Immature natural killer cell (primary cell): ENCODE results near the gene TMEM120A. TPM values are rescaled to one million over a fixed set of nuclear protein-coding genes. Genes with fewer than 3 reads are reported as not detected.
"Not testable (repeated sequence)": the region's sequence is repeated elsewhere in the genome, so short reads cannot be mapped to it uniquely, and the experiment has no call there.

Source experiments
- DNase-seq, 3 donors: peaks; one replicate each; pipeline ENCODE4 v3.0.0; 2022; ENCODE audit warnings: mixed read lengths in 1 of 3
- H3K27ac Mint-ChIP-seq, 6 donors: one replicate each; pipeline ENCODE4 v1.8.0; 2020; ENCODE audit warnings: mixed read lengths in 6 of 6, mild to moderate bottlenecking in 5 of 6, inconsistent platforms in 4 of 6, moderate library complexity in 3 of 6
- H3K27me3 Mint-ChIP-seq, 3 donors: one replicate each; pipeline ENCODE4 v1.8.0; 2020 to 2021; ENCODE audit warnings: low read depth in 3 of 3, mild to moderate bottlenecking in 3 of 3, mixed read lengths in 3 of 3, moderate library complexity in 3 of 3, inconsistent platforms in 1 of 3
- H3K36me3 Mint-ChIP-seq, 3 donors: one replicate each; pipeline ENCODE4 v1.8.0; 2020; ENCODE audit warnings: mixed read lengths in 3 of 3, inconsistent platforms in 2 of 3, mild to moderate bottlenecking in 2 of 3
- H3K4me1 Mint-ChIP-seq, 2 donors: one replicate each; pipeline ENCODE4 v1.8.0; 2020; ENCODE audit warnings: inconsistent platforms in 2 of 2, mild to moderate bottlenecking in 2 of 2, mixed read lengths in 2 of 2, moderate library complexity in 1 of 2
- H3K4me3 Mint-ChIP-seq, 5 donors: one replicate each; pipeline ENCODE4 v1.8.0; 2020; ENCODE audit warnings: mild to moderate bottlenecking in 5 of 5, mixed read lengths in 5 of 5, inconsistent platforms in 3 of 5, moderate library complexity in 3 of 5
- H3K9me3 Mint-ChIP-seq, 6 donors: one replicate each; pipeline ENCODE4 v1.8.0; 2020; ENCODE audit warnings: mild to moderate bottlenecking in 6 of 6, mixed read lengths in 6 of 6, inconsistent platforms in 4 of 6, moderate library complexity in 3 of 6
- polyA plus RNA-seq, 3 donors: library from polyadenylated mRNA; unstranded; fragments of 300-500 nt; fragmentation: Illumina TruSeq; gene quantifications; one replicate each; pipeline ENCODE4 v1.2.3, GENCODE V29; 2021

The TMEM120A gene
- polyA plus RNA-seq, 3 donors from 2014 or later = 35.1 to 53.8 (median 47.6) TPM

- no peaks in the 10 kb centered on the region for H3K9me3 Mint-ChIP-seq
- H3K4me3 Mint-ChIP-seq = peak overlapping the region; percentile 29 to 86 (median 76)
- peak overlapping the region; percentile 37 to 87 (median 80) for H3K27ac Mint-ChIP-seq
- peaks cover 22 to 33% of the 10 kb centered on the region in 2 donors for H3K4me1 Mint-ChIP-seq
- H3K27me3 Mint-ChIP-seq = peaks cover 3 to 7% (median 7%) of the 10 kb centered on the region in 3 donors
- DNase-seq = peak; percentile 27 to 41 (median 30)
- peaks cover 14 to 28% (median 18%) of the 10 kb centered on the region in 3 donors for H3K36me3 Mint-ChIP-seq
Observed at GRCh38 chr7:76008156-76008687, 13.8 kb upstream of the TMEM120A start.

DNA sequence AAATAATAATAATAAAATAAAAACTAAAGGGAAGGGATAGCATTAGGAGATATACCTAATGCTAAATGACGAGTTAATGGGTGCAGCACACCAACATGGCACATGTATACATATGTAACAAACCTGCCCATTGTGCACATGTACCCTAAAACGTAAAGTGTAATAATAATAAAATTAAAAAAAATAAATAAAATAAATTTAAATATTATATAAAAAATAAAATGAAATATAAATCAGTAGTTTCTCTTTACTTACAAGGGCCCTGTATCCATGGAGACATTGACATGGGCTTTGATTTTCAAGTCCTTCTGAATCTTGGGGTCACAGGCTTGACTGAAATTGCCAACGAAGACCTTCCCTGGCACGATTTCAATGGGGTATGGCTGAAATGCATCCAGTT lies 10.6 kb upstream of the TMEM120A start:
- H3K36me3 Mint-ChIP-seq = peaks cover 12 to 17% (median 13%) of the 10 kb centered on the region in 3 donors
- H3K27me3 Mint-ChIP-seq, H3K9me3 Mint-ChIP-seq, DNase-seq, H3K27ac Mint-ChIP-seq, H3K4me3 Mint-ChIP-seq: not testable (repeated sequence)
- peaks cover 20 to 22% of the 10 kb centered on the region in 2 donors for H3K4me1 Mint-ChIP-seq

DNA sequence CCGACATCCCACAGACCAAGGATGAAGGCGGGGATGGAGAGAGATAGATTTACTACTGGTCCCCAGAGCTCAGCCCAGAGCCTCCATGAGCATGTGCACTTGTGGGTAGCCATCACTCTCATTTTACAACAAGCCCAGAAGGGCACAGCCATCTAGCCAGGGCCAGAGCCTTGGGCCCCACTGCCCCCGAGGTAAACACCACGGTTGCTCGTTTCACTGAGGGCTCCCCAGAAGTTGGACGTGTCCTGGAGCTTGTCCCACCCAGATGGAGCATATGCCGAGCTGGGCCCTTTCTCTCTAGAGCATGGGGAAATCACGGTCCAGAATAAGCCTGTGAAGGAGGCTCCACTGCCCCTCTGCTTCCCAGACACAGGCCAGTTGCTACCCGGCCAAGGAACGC lies 9.0 kb upstream of the TMEM120A start:
- no peak overlapping the region for H3K4me3 Mint-ChIP-seq
- H3K4me1 Mint-ChIP-seq = peaks cover 3 to 5% of the 10 kb centered on the region in 2 donors
- no peaks in the 10 kb centered on the region for H3K9me3 Mint-ChIP-seq
- no peak overlapping the region for H3K27ac Mint-ChIP-seq
- peaks cover 12 to 25% (median 16%) of the 10 kb centered on the region in 3 donors for H3K36me3 Mint-ChIP-seq
- DNase-seq = no peak
- H3K27me3 Mint-ChIP-seq = no peaks in the 10 kb centered on the region

DNA sequence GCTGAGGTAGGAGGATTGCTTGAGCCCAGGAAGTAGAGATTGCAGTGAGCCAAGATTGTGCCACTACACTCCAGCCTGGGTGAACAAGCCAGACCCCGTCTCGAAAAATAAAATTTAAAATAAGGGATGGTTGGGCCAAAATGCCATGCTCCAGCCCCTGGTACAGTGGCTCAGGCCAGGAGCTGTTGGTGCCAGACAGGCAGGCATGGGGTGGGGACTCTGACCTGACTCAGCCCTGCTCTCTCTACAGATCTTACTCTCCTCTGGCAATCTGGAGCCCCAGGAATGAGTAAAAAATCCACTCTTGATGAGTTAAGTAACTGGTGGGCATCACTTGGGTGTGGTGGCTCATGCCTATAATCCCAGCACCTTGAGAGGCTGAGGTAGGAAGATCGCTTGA lies 8.4 kb upstream of the TMEM120A start:
- H3K36me3 Mint-ChIP-seq = peaks cover 12 to 25% (median 17%) of the 10 kb centered on the region in 3 donors
- DNase-seq = no peak
- peaks cover 0 to under 1% of the 10 kb centered on the region in 2 donors for H3K4me1 Mint-ChIP-seq
- no peaks in the 10 kb centered on the region for H3K27me3 Mint-ChIP-seq
- H3K4me3 Mint-ChIP-seq = no peak overlapping the region
- no peak overlapping the region for H3K27ac Mint-ChIP-seq
- no peaks in the 10 kb centered on the region for H3K9me3 Mint-ChIP-seq

DNA sequence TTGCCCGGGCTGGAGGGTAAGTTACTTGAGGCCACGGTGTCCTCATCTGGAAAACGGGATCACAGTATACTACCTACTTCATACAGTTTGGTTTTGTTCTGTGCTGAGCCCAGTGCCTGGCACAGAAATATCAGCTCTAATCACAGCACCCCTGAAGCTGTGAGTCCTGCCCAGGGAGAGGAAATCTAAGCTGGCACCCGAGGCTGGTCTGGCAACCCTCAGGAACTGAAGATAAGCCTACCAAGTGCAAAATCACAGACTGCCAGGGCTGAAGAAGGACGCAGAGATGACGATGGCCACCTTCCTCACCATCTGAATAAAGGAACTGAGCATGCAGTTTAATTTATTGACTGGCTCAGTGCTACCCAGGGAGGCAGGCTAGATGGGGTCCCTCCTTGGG lies 7.7 kb upstream of the TMEM120A start:
- Mint-ChIP-seq H3K9me3 (no peaks in the 10 kb centered on the region), H3K4me1 (peaks cover 6 to 7% of the 10 kb centered on the region in 2 donors), H3K27ac (no peak overlapping the region), H3K27me3 (no peaks in the 10 kb centered on the region), H3K4me3 (no peak overlapping the region), H3K36me3 (peaks cover 12 to 25% (median 17%) of the 10 kb centered on the region in 3 donors)
- no peak for DNase-seq

DNA sequence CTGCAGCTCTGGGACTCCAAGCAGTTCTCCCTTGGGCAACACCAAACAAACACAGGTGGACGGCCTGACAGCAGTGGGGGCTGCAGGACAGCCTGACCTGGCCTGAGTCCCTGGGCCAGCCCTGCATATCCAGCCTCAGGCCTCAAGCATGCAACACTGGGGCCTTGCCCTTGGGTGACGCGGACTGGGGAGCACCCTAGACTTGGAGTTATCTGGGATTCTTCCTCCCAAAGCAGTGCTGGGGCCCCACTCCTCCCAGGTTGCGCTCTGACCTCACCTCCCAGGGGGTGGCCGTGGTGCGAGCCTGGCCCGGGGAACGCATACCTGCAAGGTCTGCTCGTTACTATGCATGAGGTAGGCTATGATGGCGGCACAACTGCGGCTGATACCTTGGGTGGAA lies 6.2 kb upstream of the TMEM120A start:
- no peaks in the 10 kb centered on the region for H3K9me3 Mint-ChIP-seq
- H3K27me3 Mint-ChIP-seq = peaks cover 0 to 2% (median 0%) of the 10 kb centered on the region in 3 donors
- H3K36me3 Mint-ChIP-seq = peaks cover 12 to 29% (median 17%) of the 10 kb centered on the region in 3 donors
- peaks cover 18 to 22% of the 10 kb centered on the region in 2 donors for H3K4me1 Mint-ChIP-seq
- H3K4me3 Mint-ChIP-seq = no peak overlapping the region
- no peak for DNase-seq
- no peak overlapping the region for H3K27ac Mint-ChIP-seq

DNA sequence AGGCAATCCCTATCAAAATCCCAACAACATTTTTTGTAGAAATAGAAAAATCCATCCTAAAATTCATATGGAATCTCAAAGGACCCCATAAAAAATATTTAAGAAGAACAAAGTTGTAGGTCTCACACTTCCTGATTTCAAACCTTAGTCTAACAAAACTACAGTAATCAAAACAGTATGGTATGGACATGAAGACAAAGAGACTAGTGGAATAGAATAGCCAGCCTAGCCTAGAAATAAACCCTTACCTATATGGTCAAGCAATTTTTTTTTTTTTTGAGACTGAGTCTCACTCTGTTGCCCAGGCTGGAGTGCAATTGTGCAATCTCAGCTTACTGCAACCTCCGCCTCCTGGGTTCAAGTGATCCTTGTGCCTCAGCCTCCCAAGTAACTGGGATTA lies 3.6 kb upstream of the TMEM120A start:
- Mint-ChIP-seq H3K27me3 (peaks cover 0 to 6% (median 2%) of the 10 kb centered on the region in 3 donors), H3K9me3 (no peaks in the 10 kb centered on the region), H3K27ac (no peak overlapping the region), H3K36me3 (peaks cover 2 to 17% (median 6%) of the 10 kb centered on the region in 3 donors), H3K4me3 (no peak overlapping the region), H3K4me1 (peaks cover 22 to 27% of the 10 kb centered on the region in 2 donors)
- no peak for DNase-seq

DNA sequence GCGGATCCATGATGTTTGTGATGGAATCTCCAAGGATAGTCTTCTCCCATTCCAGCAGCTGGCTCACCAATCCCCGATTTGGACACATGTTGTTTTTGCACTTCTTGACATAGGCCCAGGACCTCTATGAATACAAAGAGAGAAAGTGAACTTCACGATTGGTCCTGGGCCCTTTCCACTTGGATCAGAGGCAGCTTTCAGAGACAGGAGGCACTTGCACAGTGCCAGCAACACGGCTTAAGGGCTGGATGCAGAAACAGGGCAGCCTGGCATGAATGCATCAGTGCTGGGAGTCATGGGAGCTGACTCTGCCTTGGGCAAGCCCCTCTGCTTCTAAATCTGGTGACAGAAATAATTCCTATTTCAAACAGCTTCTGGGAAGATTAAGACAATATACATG lies 2.1 kb upstream of the TMEM120A start:
- Mint-ChIP-seq H3K9me3 (no peaks in the 10 kb centered on the region), H3K36me3 (peaks cover 0 to 15% (median 4%) of the 10 kb centered on the region in 3 donors), H3K4me3 (peak overlapping the region in 1 of 5 donors; percentile 29), H3K27me3 (peaks cover 0 to 6% (median 2%) of the 10 kb centered on the region in 3 donors), H3K4me1 (peaks cover 22 to 30% of the 10 kb centered on the region in 2 donors), H3K27ac (peak overlapping the region in 4 of 6 donors; percentile 6 to 86 (median 42))
- no peak for DNase-seq

DNA sequence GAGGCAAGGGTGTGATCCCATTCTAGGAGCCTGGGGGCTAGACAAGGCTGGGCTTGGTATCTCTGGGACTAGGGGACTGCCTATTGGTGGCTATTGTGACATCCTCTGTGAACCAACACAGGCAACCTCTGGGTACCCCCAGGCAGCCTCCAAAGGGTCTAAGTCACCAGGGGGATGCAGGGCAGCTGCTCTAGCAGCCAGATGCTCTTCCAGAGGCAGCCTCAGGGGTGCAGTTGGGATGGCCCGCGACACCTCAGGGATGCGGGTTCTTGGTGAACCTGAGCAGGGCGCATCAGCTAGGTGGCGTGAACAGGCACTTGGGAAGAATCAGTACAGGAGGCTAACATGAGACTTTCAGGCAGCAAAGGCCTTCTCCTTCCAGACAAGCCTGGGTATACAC lies 1.6 kb upstream of the TMEM120A start:
- H3K36me3 Mint-ChIP-seq = peaks cover 0 to 17% (median 4%) of the 10 kb centered on the region in 3 donors
- H3K4me3 Mint-ChIP-seq = peak overlapping the region in 3 of 5 donors; percentile 1 to 42 (median 10)
- peak overlapping the region in 2 of 6 donors; percentile 21 to 66 for H3K27ac Mint-ChIP-seq
- H3K27me3 Mint-ChIP-seq = peaks cover 0 to 6% (median 2%) of the 10 kb centered on the region in 3 donors
- DNase-seq = no peak
- H3K4me1 Mint-ChIP-seq = peaks cover 22 to 31% of the 10 kb centered on the region in 2 donors
- no peaks in the 10 kb centered on the region for H3K9me3 Mint-ChIP-seq

- Mint-ChIP-seq H3K27ac (no peak overlapping the region), H3K36me3 (peaks cover 0 to 18% (median 4%) of the 10 kb centered on the region in 3 donors), H3K27me3 (peaks cover 0 to 6% (median 2%) of the 10 kb centered on the region in 3 donors), H3K4me3 (peak overlapping the region; percentile 62 to 79 (median 68)), H3K9me3 (no peaks in the 10 kb centered on the region), H3K4me1 (peaks cover 25 to 33% of the 10 kb centered on the region in 2 donors)
- DNase-seq = no peak
Observed at GRCh38 chr7:75995052-75995471, 667 bp upstream of the TMEM120A start.

- Mint-ChIP-seq H3K27me3 (peaks cover 0 to 10% (median 2%) of the 10 kb centered on the region in 3 donors), H3K4me3 (peak overlapping the region; percentile 66 to 85 (median 77)), H3K9me3 (no peaks in the 10 kb centered on the region), H3K36me3 (peaks cover 0 to 13% (median 4%) of the 10 kb centered on the region in 3 donors), H3K27ac (peak overlapping the region in 3 of 6 donors; percentile 45 to 66 (median 55)), H3K4me1 (peaks cover 30 to 36% of the 10 kb centered on the region in 2 donors)
- DNase-seq = peak; percentile 12 to 21 (median 14)
Observed at GRCh38 chr7:75993689-75994387, 557 bp downstream of the TMEM120A start.

GRCh38 chr7:75992083-75992755 lies 2.2 kb downstream of the TMEM120A start:
- H3K36me3 Mint-ChIP-seq = peaks cover 0 to 12% (median 3%) of the 10 kb centered on the region in 3 donors
- H3K27me3 Mint-ChIP-seq = peaks cover 0 to 10% (median 2%) of the 10 kb centered on the region in 3 donors
- no peaks in the 10 kb centered on the region for H3K9me3 Mint-ChIP-seq
- DNase-seq = no peak
- peaks cover 23 to 31% of the 10 kb centered on the region in 2 donors for H3K4me1 Mint-ChIP-seq
- H3K27ac Mint-ChIP-seq = no peak overlapping the region
- H3K4me3 Mint-ChIP-seq = peak overlapping the region in 1 of 5 donors; percentile 77

GRCh38 chr7:75991531-75992082 lies 2.8 kb downstream of the TMEM120A start:
- peaks cover 17 to 25% of the 10 kb centered on the region in 2 donors for H3K4me1 Mint-ChIP-seq
- peaks cover 0 to 11% (median 6%) of the 10 kb centered on the region in 3 donors for H3K36me3 Mint-ChIP-seq
- H3K4me3 Mint-ChIP-seq = no peak overlapping the region
- H3K27ac Mint-ChIP-seq = no peak overlapping the region
- no peaks in the 10 kb centered on the region for H3K9me3 Mint-ChIP-seq
- no peak for DNase-seq
- H3K27me3 Mint-ChIP-seq = peaks cover 0 to 11% (median 4%) of the 10 kb centered on the region in 3 donors
